B cell (primary cell): ENCODE measurements around the gene TMEM161B.
"Not testable (repeated sequence)": the region's sequence is repeated elsewhere in the genome, so short reads cannot be mapped to it uniquely, and the experiment has no call there.

ENCODE experiments used
- CTCF ChIP-seq: fragments of 200-600 bp; IDR thresholded peaks from one replicate; pipeline ENCODE4 v1.8.0; 2022; ENCODE audit warnings: antibody characterized with exemption, mild to moderate bottlenecking
- EZH2 ChIP-seq: IDR thresholded peaks from 2 replicates; pipeline ENCODE4 v1.6.1; 2012; ENCODE audit warnings: borderline replicate concordance, low read depth, mild to moderate bottlenecking, moderate library complexity, low read length; ENCODE audit not compliant: insufficient read depth, poor library complexity, severe bottlenecking

- not testable (repeated sequence) for TF ChIP-seq CTCF, EZH2
Measured at GRCh38 chr5:88243493-88243892, 25.2 kb downstream of the TMEM161B start.
